GM21619 (cell line): ENCODE data around the gene ADIPOR1.
"Not testable (repeated sequence)": the region's sequence is repeated elsewhere in the genome, so short reads cannot be mapped to it uniquely, and the experiment has no call there.

Experiments used
- ATAC-seq: cut with Tn5 transposase; IDR thresholded peaks from one replicate; pipeline ENCODE4 v1.9.1; 2021; ENCODE audit not compliant: unreplicated experiment

ADIPOR1 gene

GRCh38 chr1:202941372-202941771, 16.7 kb downstream of the ADIPOR1 start:
- no peak for ATAC-seq

GRCh38 chr1:202940561-202940960, 17.6 kb downstream of the ADIPOR1 start:
- no peak for ATAC-seq

DNA sequence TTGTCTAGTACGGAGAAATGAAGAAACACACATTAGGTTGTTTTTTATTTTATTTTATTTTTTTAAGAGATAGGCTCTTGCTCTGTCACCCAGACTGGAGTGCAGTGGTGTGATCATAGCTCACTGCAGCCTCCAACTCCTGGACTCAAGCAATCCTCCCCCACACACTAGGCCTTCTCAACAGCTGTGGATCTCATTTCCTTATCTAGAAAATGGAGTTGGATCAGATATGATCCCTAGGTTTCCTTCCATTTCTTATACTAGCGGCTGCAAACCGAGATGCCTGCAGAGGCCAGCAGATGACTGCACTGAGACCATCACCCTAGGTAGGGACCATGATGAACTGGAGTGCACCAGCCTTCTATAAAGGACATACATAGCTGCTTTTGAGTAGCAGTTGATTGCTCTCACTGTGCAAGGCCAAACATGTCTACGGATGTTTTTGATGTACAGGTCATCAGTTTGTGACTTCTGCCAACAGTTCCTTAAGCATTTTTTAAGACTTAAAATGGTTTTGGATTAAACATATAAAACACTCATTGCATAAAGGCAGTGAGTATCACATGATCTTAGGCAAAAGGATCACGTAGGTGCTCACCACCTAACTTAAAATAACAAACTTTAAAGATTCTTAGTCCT, 19.7 kb downstream of the ADIPOR1 start:
- ATAC-seq = no peak

DNA sequence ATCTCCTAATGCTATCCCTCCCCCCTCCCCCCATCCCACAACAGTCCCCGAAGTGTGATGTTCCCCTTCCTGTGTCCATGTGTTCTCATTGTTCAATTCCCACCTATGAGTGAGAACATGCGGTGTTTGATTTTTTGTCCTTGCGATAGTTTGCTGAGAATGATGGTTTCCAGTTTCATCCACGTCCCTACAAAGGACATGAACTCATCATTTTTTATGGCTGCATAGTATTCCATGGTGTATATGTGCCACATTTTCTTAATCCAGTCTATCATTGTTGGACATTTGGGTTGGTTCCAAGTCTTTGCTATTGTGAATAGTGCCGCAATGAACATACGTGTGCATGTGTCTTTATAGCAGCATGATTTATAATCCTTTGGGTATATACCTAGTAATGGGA, 21.7 kb downstream of the ADIPOR1 start:
- not testable (repeated sequence) for ATAC-seq

DNA sequence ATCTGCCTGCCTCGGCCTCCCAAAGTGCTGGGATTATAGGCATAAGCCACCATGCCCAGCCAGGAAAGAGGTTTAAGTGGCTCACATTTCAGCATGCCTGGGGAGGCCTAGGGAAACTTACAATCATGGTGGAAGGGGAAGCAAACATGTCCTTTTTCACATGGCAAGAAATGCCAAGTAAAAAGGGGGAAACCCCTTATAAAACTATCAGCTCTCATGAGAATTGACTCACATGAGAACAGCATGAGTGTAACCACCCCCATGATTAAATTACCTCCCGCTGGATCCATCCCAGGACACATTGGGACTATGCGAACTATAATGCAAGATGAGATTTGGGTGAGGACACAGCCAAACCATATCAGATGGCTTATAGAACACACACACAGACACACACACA, 22.3 kb downstream of the ADIPOR1 start:
- no peak for ATAC-seq

- ATAC-seq = no peak
Observed at GRCh38 chr1:202934755-202935154, 23.4 kb downstream of the ADIPOR1 start.

DNA sequence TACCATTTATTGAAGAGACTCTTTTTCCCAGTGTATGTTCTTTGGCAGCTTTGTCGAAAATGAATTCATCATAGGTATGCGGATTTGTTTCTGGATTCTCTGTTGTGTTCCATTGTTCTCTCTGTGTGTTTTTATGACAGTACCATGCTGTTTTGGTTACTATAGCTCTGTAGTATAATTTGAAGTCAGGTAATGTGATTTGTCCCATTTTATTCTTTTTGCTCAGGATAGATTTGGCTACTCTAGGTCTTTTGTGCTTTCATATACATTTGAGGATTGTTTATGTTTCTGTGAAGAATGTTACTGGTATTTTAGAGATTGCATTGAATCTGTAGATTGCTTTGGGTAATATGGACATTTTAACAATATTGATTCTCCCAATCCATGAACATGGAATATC, 25.6 kb downstream of the ADIPOR1 start:
- no peak for ATAC-seq

DNA sequence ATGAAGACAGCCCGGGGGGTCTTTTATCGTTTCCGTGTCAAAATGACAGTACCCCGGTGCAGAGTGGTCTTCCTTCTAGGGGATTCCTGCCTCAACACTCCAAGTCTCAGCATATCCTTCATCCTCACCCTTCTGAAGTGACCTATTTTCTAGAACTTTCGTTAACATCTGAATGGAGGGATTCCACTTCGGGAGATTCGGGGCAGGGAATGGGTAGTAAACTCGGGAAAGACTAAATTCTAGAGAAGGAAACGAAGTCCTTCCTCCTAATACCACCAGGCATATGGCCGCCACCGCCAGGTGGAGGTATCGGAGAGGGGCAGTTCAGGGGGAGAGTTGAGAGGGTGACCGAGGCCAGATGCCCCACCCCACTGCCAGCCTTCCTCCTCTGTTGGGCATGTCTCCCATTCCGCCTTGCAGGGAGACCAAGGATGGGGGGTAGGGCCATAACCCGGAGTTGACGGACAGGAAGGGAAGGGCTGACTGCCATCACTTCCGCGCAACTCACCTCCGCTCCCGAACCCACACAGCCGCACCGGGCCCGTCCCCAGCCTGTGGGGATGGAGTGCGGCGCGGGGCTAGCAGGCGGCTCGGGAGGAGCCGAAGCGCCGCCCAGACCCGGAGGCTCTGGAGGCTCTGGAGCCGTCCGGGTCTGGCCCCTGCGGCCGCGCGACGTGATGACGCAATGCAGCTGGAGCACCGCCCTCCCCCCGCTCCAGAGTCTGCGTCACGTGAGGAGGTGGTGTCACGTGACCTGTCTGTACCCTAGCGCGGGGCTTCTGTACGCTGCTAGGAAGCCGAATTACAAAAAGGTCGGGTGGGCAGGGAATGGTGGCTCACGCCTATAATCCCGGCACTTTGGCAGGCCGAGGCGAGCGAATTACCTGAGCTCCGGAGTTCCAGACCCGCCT, 31.3 kb downstream of the ADIPOR1 start, which contains the start of gene KLHL12:
Gene KLHL12, minus strand, starts transcription at position 654 of the 911 bp plus-strand sequence. CDS start 2,072 bp downstream, outside the sequence.
- ATAC-seq = peak; percentile 85

GRCh38 chr1:202923533-202923932, 34.6 kb downstream of the ADIPOR1 start:
- no peak for ATAC-seq

GRCh38 chr1:202919615-202920014, 38.5 kb downstream of the ADIPOR1 start:
- no peak for ATAC-seq

- no peak for ATAC-seq
Observed at GRCh38 chr1:202915146-202915545, 43.0 kb downstream of the ADIPOR1 start.

GRCh38 chr1:202912476-202912875, 45.6 kb downstream of the ADIPOR1 start:
- ATAC-seq = not testable (repeated sequence)

- no peak for ATAC-seq
Observed at GRCh38 chr1:202909494-202909893, 48.6 kb downstream of the ADIPOR1 start.

DNA sequence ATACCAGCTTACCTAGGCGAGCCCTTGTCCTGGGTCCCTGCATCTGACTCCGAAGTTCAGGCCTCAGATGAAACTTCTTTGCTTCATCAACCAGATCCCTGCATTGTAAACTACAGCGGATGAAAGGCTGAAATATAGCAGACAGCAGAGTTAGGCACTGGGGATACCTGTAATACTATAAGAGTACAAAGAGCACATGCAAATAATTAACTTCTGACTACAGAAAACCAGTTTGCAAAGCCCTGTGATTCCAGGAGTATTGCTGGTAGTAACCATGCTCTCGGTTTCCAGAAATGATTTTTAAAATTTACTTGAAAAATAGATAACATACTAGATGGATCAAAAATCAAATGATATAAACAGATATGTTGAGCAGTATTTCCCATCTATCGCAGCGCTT, 49.1 kb downstream of the ADIPOR1 start:
- no peak for ATAC-seq

DNA sequence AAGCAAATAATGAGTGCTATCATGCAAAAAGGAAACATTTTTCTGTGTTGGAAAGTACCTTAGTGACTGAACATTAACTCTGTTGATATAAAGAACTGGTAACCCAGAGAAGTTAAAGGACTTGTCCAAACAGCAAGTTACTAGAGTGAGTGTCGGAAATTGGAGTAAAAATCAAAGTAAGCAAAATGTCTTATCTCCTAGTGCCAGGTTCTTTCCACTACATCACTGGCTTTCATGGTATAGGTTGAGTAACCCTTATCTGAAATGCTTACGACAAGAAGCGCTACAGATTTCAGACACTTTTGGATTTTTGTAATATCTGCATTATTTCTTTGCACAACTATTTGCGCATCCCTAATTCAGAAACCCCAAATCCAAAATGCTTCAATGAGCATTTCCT, 52.8 kb downstream of the ADIPOR1 start:
- ATAC-seq = no peak

- ATAC-seq = not testable (repeated sequence)
Observed at GRCh38 chr1:202903808-202904207, 54.3 kb downstream of the ADIPOR1 start.

- ATAC-seq = no peak
Observed at GRCh38 chr1:202901555-202901954, 56.6 kb downstream of the ADIPOR1 start.

DNA sequence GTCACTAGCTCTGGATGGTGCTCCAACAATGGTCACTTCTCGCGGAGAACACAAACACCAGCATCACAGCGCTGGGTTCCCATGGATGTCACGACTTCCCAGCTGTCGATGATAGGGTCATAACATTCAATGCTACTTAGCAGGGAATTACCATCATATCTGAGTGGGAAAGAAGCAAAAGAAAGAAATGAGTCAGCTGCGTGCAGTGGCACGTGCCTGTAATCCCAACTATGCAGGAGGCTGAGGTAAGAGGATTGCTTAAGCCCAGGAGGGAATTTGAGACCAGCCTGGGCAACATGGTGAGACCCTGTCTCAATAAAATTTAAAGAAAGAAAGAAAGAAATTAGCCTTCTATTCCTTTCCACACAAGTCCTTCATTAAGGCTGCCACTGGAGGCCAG, 65.6 kb downstream of the ADIPOR1 start:
- no peak for ATAC-seq
